MM.1S (cell line): ENCODE results near the gene RHOH.

Experiments used
- DNase-seq: peaks from one replicate; pipeline ENCODE4 v3.0.0-alpha.2; 2015
- H2AFZ ChIP-seq: fragments of 300-600 bp; sonication (generic); 2 replicates; pipeline ENCODE4 v1.6.0; 2016; ENCODE audit warnings: antibody characterized with exemption, low read length
- H3F3A ChIP-seq: fragments of 300-600 bp; sonication (generic); 2 replicates; pipeline ENCODE4 v1.6.1; 2016; ENCODE audit warnings: mild to moderate bottlenecking, antibody characterized with exemption, low read length, moderate library complexity, mixed read lengths; ENCODE audit not compliant: insufficient read depth
- H3K27ac ChIP-seq: fragments of 300-600 bp; sonication (generic); 2 replicates; pipeline ENCODE4 v1.5.1; 2016; ENCODE audit warnings: mild to moderate bottlenecking, low read length
- H3K27me3 ChIP-seq: fragments of 300-600 bp; sonication (generic); replicated peaks from 2 replicates; pipeline ENCODE4 v1.6.0; 2016; ENCODE audit warnings: low read length; ENCODE audit not compliant: insufficient read depth
- H3K36me3 ChIP-seq: fragments of 300-600 bp; sonication (generic); replicated peaks from 2 replicates; pipeline ENCODE4 v1.6.1; 2016; ENCODE audit warnings: mild to moderate bottlenecking, low read length, mixed read lengths; ENCODE audit not compliant: insufficient read depth
- H3K4me1 ChIP-seq: fragments of 300-600 bp; sonication (generic); 2 replicates; pipeline ENCODE4 v1.6.1; 2016; ENCODE audit warnings: low read length, mixed read lengths
- H3K4me2 ChIP-seq: fragments of 300-600 bp; sonication (generic); 2 replicates; pipeline ENCODE4 v1.6.0; 2016; ENCODE audit warnings: low read depth, low read length
- H3K4me3 ChIP-seq: fragments of 300-600 bp; sonication (generic); 2 replicates; pipeline ENCODE4 v1.5.1; 2016; ENCODE audit warnings: low read length, mixed read lengths
- H3K79me2 ChIP-seq: fragments of 300-600 bp; sonication (generic); 2 replicates; pipeline ENCODE4 v1.6.1; 2016; ENCODE audit warnings: mixed run types, low read length, mixed read lengths
- H3K9ac ChIP-seq: fragments of 300-600 bp; sonication (generic); 2 replicates; pipeline ENCODE4 v1.6.1; 2016; ENCODE audit warnings: low read length, mixed read lengths
- H3K9me2 ChIP-seq: fragments of 300-600 bp; sonication (generic); replicated peaks from 2 replicates; pipeline ENCODE4 v1.6.1; 2016; ENCODE audit warnings: mild to moderate bottlenecking, low read length, mixed read lengths; ENCODE audit not compliant: insufficient read depth
- H3K9me3 ChIP-seq: fragments of 300-600 bp; sonication (generic); replicated peaks from 2 replicates; pipeline ENCODE4 v1.6.1; 2016; ENCODE audit warnings: mild to moderate bottlenecking, low read length, mixed read lengths; ENCODE audit not compliant: insufficient read depth
- H4K20me1 ChIP-seq: fragments of 300-600 bp; sonication (generic); 2 replicates; pipeline ENCODE4 v1.6.1; 2016; ENCODE audit warnings: mild to moderate bottlenecking, low read length, moderate library complexity, mixed read lengths; ENCODE audit not compliant: insufficient read depth
- EZH2 ChIP-seq: fragments of 300-600 bp; sonication (generic); optimal IDR thresholded peaks from 2 replicates; pipeline ENCODE3; 2017; ENCODE audit warnings: low read depth, mild to moderate bottlenecking, antibody characterized with exemption, low read length, mixed read lengths
- EZH2phosphoT487 ChIP-seq: fragments of 300-600 bp; sonication (generic); IDR thresholded peaks from 2 replicates; pipeline ENCODE4 v1.6.1; 2018; ENCODE audit warnings: antibody characterized with exemption, low read length
- TF ChIP-seq, protein P1 (sequence below): fragments of 300-600 bp; sonication (generic); IDR thresholded peaks from 2 replicates; pipeline ENCODE4 v1.5.1; 2016; ENCODE audit warnings: antibody characterized with exemption, low read length, mixed read lengths

The RHOH gene

GRCh38 chr4:40245550-40245949 lies 48.7 kb downstream of the RHOH start:
- DNase-seq, result no peak
- Histone ChIP-seq H3K4me3 (no peak overlapping the region), H3K4me1 (no peaks in the 10 kb centered on the region), H2AFZ (no peak overlapping the region), H3K36me3 (peaks cover 21% of the 10 kb centered on the region), H3K9me3 (no peaks in the 10 kb centered on the region), H3K27me3 (no peaks in the 10 kb centered on the region), H3K4me2 (no peak overlapping the region), H3K27ac (no peak overlapping the region), H3K9ac (no peak overlapping the region), H3K79me2 (peaks cover 58% of the 10 kb centered on the region), H4K20me1 (peaks cover 32% of the 10 kb centered on the region), H3F3A (peaks cover 18% of the 10 kb centered on the region), H3K9me2 (no peaks in the 10 kb centered on the region)
- TF ChIP-seq, protein P1, sequence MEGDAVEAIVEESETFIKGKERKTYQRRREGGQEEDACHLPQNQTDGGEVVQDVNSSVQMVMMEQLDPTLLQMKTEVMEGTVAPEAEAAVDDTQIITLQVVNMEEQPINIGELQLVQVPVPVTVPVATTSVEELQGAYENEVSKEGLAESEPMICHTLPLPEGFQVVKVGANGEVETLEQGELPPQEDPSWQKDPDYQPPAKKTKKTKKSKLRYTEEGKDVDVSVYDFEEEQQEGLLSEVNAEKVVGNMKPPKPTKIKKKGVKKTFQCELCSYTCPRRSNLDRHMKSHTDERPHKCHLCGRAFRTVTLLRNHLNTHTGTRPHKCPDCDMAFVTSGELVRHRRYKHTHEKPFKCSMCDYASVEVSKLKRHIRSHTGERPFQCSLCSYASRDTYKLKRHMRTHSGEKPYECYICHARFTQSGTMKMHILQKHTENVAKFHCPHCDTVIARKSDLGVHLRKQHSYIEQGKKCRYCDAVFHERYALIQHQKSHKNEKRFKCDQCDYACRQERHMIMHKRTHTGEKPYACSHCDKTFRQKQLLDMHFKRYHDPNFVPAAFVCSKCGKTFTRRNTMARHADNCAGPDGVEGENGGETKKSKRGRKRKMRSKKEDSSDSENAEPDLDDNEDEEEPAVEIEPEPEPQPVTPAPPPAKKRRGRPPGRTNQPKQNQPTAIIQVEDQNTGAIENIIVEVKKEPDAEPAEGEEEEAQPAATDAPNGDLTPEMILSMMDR, result no peak
- TF ChIP-seq EZH2 (no peak), EZH2phosphoT487 (no peak)

DNA sequence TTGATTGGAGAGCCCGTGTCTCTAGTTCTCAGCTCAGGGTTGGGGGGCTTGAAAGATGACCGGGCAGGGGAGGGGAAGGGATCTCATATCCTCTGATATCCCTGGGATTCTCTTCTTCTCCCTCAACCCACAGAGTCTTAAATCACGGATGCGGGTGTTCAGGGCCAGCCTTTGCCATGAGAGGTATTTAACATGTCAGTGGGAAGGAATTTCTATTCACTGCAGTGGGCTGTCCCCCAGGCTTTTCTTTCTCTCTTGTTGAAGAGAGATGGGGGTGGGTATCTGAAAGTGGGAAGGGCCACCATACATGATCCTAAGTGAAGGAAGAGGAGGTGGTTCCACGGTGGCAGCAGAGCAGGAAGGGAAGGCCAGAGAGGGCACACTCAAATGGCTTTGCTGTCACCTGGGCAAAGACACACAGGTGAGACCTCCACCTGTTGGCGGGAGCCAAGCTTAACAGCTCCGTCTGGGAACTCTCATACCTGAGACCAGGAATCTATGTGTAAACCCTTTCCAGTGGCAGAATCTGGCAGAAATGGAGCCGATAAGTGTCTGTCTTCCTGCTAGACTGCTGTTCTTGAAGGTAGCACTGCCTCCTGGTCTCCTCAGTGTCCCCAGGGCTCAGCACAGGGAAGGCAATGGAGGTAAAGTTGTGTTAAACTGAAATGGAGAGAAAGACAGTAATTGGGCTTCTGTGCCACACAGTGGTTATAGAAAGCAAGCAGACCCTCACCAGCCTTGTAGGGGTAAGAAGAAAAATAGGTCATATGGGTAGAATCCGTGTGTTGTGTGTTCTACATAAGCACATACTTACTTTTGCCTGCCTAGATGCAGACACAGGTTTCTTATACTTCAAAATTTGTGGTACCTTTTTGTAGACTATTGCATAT lies 49.4 kb downstream of the RHOH start:
- Histone ChIP-seq H3K9me2 (no peaks in the 10 kb centered on the region), H3K9ac (no peak overlapping the region), H3K9me3 (no peaks in the 10 kb centered on the region), H3K36me3 (peaks cover 21% of the 10 kb centered on the region), H4K20me1 (peaks cover 28% of the 10 kb centered on the region), H3K79me2 (peaks cover 51% of the 10 kb centered on the region), H3K4me2 (no peak overlapping the region), H3K27me3 (no peaks in the 10 kb centered on the region), H3K27ac (no peak overlapping the region), H3K4me1 (no peaks in the 10 kb centered on the region), H3F3A (peaks cover 18% of the 10 kb centered on the region), H2AFZ (no peak overlapping the region), H3K4me3 (no peak overlapping the region)
- no peak for DNase-seq
- TF ChIP-seq EZH2 (no peak), EZH2phosphoT487 (no peak)
- TF ChIP-seq, protein P1, result no peak

DNA sequence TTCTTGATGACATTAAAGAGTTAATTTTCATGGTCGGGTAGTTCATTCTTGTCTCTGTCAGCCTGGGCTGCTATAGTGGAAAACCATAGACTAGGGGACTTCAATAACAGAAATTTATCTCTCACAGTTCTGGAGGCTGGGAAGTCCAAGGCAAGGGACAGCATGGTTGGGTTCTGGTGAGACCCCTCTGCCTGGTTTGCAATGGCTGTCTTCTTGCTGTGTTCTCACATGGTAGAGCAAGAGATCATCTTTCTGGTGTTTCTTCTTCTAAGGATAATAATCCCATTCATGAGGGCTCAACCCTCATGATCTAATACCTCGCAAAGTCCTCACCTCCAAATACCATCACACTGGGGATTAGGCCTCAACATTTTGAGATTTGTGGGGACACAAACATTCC lies 50.1 kb downstream of the RHOH start:
- TF ChIP-seq, protein P1, result no peak
- TF ChIP-seq EZH2phosphoT487, result no peak
- no peak for TF ChIP-seq EZH2
- Histone ChIP-seq H3K4me1 (no peaks in the 10 kb centered on the region), H3K9ac (no peak overlapping the region), H3K4me2 (no peak overlapping the region), H3F3A (peaks cover 23% of the 10 kb centered on the region), H3K4me3 (no peak overlapping the region), H3K27ac (no peak overlapping the region), H4K20me1 (peaks cover 24% of the 10 kb centered on the region), H2AFZ (no peak overlapping the region), H3K79me2 (peaks cover 44% of the 10 kb centered on the region), H3K9me3 (no peaks in the 10 kb centered on the region), H3K36me3 (peaks cover 21% of the 10 kb centered on the region), H3K9me2 (no peaks in the 10 kb centered on the region), H3K27me3 (no peaks in the 10 kb centered on the region)
- no peak for DNase-seq
